Glomerular endothelial cell (primary cell): ENCODE results near the gene LMBR1L. TPM values are rescaled to one million over a fixed set of nuclear protein-coding genes. Genes with fewer than 3 reads are reported as not detected.

Experiments
- DNase-seq: peaks from one replicate; pipeline ENCODE4 v3.0.0-alpha.2; 2011; ENCODE audit warnings: low read depth, low spot score; ENCODE audit errors: extremely low read depth
- total RNA-seq: library from RNA; depleted of rRNA; stranded (reverse); fragments of >200 nt; gene quantifications from 2 replicates; pipeline ENCODE4 v1.2.3, GENCODE V29; 2015

LMBR1L gene
- total RNA-seq, 1 donor from 2014 or later = 73.5 TPM

DNA sequence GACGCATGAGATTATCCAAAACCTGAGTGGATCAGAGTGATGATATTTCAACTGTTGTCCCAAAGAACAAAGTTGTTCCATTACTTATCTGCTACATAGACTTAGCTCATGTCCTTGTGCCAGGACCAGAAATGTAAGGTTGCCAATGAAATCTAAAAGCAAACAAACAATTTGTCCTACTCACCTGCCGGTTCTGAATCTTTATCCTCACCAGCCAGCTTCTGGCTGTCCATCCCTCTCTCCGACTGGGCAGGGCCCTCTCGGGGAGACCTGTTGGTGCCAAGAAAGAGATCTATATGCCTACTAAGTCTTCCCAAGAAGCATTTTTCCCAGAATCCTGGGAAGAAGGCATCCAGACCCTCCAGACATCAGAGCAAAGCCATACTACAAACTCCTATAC lies 55.6 kb downstream of the LMBR1L start:
- DNase-seq = no peak

GRCh38 chr12:49054524-49054923 lies 56.1 kb downstream of the LMBR1L start:
- DNase-seq = no peak

GRCh38 chr12:49054096-49054495 lies 56.6 kb downstream of the LMBR1L start:
- DNase-seq = no peak

GRCh38 chr12:49052451-49053208 lies 58.0 kb downstream of the LMBR1L start:
- no peak for DNase-seq

DNA sequence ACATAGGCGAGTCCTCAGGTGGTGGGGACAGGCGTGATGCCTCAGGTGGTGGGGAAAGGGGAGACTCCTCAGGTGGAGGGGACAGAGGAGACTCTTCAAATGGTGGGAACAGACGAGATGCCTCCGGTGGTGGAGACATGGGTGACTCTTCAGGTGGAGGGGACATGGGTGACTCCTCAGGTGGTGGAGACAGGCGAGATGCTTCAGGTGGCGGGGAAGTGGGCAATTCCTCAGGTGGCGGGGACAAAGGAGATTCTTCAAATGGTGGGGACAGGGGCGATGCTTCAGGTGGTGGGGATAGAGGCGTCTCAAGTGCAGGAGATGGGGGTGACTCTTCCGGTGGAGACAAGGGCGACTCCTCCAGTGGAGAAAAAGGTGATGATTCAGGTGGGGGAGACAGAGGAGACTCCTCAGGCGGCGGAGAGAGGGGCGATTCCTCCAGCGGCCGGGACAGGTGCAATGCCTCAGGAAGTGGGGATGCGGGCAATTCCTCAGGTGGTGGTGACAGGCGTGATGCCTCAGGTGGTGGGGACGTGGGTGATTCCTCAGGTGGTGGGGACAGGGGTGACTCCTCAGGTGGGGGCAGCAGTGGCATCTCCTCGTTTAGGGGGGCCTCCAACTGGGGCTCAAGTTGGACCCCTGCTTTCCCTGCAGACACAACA lies 58.7 kb downstream of the LMBR1L start:
- DNase-seq = no peak

GRCh38 chr12:49051373-49051764 lies 59.3 kb downstream of the LMBR1L start:
- no peak for DNase-seq

- no peak for DNase-seq
Observed at GRCh38 chr12:49050507-49051372, 59.9 kb downstream of the LMBR1L start.

- DNase-seq = no peak
Observed at GRCh38 chr12:49049566-49050224, 61.0 kb downstream of the LMBR1L start.

GRCh38 chr12:49048953-49049352 lies 61.7 kb downstream of the LMBR1L start:
- no peak for DNase-seq

Other genes starting within 250 kb of the LMBR1L start
- gene RND1, start 245.0 kb downstream of the LMBR1L start, total RNA-seq = 4.7 and 14.9 TPM in 2 replicates
- gene FKBP11, start 185.4 kb downstream of the LMBR1L start, total RNA-seq = 16.1 and 29.7 TPM in 2 replicates
- 108 TPM in 2 replicates for gene ARF3, start 153.4 kb downstream of the LMBR1L start, total RNA-seq
- not detected in 2 replicates for gene WNT10B, start 139.1 kb downstream of the LMBR1L start, total RNA-seq
- not detected in 2 replicates for gene WNT1, start 132.5 kb downstream of the LMBR1L start, total RNA-seq
- gene DDN, start 111.5 kb downstream of the LMBR1L start, total RNA-seq = 0.10 and 0.12 TPM in 2 replicates
- gene PRKAG1, start 92.1 kb downstream of the LMBR1L start, total RNA-seq = 48.6 and 56.5 TPM in 2 replicates
- gene KMT2D, start 50.1 kb downstream of the LMBR1L start, total RNA-seq = 89.2 and 117 TPM in 2 replicates
- gene RHEBL1, start 40.9 kb downstream of the LMBR1L start, total RNA-seq = 1.7 and 2.3 TPM in 2 replicates
- 0.05 and 0.29 TPM in 2 replicates for gene DHH, start 16.0 kb downstream of the LMBR1L start, total RNA-seq
- gene TUBA1B, start 20.5 kb upstream of the LMBR1L start, total RNA-seq = 1,215 and 1,250 TPM in 2 replicates
- gene TUBA1A, start 78.2 kb upstream of the LMBR1L start, total RNA-seq = 1,256 and 1,548 TPM in 2 replicates
- gene TUBA1C, start 154.2 kb upstream of the LMBR1L start, total RNA-seq = 522 and 561 TPM in 2 replicates
- gene PRPH, start 184.3 kb upstream of the LMBR1L start, total RNA-seq = 1.5 TPM in 1 of 2 replicates, not detected in the other
- 4.7 and 11.4 TPM in 2 replicates for gene TROAP, start 212.4 kb upstream of the LMBR1L start, total RNA-seq
- gene C1QL4, start 226.3 kb upstream of the LMBR1L start, total RNA-seq = not detected in 2 replicates
- 0.48 and 1.2 TPM in 2 replicates for gene DNAJC22, start 236.0 kb upstream of the LMBR1L start, total RNA-seq